DMS114 treated with DMSO at 0.1 percent for 48 hours (cell line): ENCODE results near the gene FSTL3.
"Not testable (repeated sequence)": the region's sequence is repeated elsewhere in the genome, so short reads cannot be mapped to it uniquely, and the experiment has no call there.

ENCODE experiments used
- DNase-seq: peaks from one replicate; lab custom pipeline; 2025; ENCODE audit not compliant: unreplicated experiment; lab: John Stamatoyannopoulos, UW

The FSTL3 gene

DNA sequence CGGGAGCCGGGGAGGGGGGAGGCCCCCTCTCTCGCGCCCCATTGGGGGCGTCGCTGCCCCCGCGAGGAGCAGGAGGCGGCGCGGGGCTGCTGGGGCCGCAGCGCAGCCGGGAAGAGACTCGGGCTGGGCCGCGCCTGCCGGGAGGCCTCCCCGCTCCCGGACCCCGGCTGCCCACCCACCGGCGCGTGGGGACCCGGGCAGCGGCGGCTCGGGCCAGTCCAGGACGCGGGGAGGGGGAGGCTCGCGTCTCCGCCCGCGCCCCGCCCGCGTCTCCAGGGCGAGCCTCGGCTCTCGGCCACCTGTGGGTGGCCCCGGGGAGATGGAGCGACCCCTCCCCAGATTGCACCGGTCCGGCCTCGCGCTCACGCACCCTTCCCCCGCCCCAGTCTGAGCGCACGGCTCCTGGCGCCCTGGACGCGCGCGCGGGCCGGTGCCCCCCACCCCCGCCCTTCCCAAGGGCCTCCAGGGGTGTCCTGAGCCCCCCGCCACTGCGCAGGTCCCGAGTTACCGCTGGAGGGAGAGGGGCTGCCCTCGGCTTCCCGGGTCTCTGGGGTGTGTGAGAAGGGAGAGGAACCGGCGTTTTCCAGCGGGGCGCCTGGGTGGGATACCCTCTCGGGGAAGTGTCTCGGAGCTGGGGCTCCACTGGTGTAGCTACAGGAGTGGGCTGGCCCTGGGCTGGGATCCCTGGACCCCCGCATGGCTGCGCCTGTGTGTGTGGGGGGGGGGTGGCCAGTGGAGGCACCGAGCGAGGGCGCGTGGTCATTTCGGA, 33.2 kb downstream of the FSTL3 start:
- DNase-seq: no peak

DNA sequence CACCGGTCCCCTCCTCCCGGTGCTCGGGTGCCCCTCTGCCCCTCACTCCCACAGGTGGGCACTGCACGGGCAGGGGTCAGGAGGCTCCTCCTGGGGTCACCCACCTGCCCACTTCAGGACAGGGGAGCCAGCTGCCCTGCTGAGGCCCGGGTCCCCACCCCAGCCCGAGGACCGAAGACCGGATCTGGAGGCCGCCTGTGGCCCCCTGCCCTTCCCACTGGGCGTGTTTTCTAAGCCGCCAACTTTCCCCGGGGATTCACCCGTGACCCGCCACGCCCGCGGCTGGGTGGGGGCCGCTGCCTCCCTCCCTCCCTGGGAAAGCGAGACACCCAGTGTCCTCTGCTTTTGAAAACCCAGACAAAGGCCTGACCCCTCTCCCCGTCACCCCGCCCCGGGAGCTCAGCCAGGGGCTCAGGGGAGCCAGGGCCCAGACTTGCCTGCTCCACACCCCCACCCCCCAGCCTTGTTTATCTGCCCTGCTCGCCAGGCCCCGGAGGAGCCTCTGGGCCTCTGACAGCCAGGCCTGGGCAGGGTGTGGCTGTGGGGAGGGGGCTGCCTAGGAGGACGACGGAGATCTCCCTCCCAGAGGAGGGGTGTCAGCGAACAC, 33.9 kb downstream of the FSTL3 start:
- no peak for DNase-seq

- no peak for DNase-seq
These were observed 34.6 kb downstream of the FSTL3 start for GRCh38 chr19:710767-711166.

DNA sequence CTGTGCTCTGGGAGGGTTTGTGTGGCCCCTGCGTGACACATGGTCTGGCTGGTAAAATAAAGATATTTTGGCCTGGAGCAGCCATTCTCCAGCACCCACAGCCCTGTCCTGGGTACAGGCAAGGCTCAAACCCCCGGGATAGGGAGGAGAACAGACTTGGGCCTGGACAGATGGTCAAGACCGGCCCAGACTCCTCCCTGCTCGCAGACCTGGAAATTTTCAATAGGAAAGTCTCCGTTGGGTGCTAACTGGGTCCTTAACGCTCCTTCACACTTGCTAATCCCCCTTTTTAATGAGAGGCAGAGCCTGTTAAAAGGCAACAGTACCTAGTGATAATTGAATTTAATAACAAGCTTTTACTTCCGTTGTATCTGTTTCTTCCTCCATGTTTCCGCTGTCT, 35.1 kb downstream of the FSTL3 start:
- DNase-seq: no peak

- DNase-seq: no peak
These were observed 39.2 kb downstream of the FSTL3 start for GRCh38 chr19:715347-715746.

DNA sequence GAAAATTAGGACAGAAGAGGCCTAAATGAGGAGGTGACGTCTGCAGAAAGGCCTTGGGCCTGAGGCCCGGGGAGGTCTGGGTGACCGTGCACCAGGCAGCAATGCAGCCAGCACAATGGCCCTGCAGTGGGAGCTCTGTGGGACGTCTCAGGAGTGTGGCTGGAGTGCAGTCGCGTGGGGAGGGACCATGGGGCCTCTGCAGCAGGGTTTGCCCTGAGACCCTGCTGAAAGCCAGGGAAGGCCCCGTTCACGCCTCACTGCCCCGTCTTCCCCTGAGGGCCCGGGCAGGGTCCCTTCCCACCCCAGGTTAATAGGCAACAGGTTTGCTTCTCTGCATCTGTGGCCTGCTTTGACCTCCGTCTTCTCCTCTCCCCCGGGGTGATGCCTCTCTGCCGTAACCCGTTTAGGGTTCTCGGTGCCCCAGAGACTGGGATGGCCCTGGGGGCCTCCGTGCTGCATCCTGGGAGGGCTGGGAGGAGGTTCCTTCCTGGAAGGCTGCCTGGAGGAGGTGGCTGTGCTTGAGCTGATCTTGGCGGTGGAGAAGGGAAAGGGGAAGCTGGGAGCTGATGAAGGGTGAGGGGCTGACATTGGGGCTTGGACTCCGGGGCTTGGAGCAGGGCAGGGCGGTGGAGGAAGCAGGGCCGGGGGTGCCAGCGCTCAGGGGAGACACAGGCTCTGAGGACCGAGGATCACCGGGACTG, 42.2 kb downstream of the FSTL3 start:
- no peak for DNase-seq

DNA sequence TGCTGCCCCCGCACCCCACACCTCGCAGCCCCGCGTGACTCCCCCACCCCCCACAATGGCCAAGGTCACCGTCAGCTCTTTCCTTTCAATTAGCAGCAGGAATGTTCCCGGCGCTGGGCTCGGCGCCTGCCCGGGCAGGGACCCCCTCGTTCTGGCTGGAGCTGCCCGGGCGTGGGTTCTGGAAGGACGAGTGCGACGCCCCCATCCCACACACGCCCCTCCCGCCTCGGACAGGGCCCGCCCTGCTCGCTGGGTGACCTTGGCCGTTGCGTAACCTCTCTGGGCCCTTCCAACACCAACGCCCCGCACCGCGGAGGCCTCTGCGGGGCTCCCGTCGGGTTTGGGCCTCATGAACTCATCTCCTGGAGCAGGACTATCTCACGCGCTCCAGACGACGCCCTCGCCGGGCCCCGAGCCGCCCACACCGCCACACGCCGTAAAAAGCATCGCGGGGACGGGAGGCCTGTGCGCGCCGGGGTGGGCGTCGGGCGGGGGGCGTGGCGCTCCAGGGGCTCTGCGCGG, 42.9 kb downstream of the FSTL3 start:
- no peak for DNase-seq

DNA sequence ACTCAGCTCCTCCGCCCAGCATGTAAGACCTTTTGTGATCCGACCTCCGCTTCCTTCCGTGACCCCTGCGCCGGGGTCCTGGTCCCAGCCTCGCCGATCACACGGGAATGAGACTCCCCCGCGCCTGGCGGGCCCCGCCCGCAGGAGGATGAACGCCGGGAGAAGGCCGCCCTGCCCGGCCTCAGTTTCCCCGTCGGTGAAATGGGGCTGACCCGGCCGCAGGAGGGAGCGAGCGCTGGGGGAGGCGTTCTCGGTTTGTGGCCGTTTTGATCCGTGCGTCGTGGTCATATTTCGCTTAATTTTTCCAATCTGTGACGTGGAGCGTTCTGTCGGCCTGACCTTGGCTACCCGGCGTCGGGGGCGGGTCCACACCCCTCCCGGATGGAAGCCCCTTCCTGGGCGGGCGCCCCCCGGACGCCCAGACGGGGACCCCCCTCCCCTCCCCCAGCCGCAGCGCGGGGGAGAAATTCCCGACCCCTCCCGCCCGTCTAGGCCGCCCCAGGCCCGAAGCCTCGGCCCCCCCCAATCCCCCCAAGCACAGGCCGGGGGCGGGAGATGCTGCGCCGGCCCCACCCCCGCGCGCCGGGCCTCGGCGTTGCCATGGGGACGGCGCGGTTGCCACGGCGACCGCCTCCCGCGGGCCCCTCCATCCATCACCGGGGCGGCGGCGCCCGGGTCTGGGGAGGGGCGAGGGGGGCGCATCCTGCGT, 43.6 kb downstream of the FSTL3 start:
- no peak for DNase-seq

DNA sequence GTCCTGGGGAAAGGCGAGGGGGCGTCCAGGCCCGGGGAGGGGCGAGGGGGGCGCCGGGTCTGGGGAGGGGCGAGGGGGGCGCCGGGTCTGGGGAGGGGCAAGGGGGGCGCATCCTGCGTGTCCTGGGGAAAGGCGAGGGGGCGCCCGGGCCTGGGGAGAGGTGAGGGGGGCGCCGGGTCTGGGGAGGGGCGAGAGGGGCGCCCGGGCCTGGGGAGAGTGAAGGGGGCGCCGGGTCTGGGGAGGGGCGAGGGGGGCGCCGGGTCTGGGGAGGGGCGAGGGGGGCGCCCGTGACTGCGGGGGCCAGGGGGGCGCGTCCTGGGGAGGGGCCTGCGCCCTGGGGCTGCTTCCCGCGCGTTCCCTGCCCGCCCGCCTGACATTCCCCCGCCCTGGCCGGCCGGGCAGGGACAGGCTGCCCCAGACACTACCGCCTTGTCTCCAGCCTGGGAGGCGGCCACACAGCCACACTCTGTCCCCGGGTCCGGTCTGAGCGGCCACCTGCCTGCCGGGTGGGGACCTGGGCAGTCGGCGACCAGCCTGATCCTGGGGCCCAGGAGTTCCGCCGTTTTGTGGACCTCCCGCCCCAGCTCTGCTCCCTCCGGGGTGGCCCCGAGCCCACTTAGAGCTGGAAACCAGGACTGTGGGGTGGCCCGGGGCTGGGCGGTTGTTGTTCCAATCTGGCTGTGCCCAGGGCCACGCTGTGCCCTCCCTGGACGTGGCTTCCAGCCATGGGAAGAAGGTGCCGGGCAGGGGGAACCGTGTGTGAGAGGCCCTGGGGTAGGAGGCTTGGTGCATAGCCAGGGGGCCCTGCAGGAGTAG, 44.4 kb downstream of the FSTL3 start:
- DNase-seq: no peak

GRCh38 chr19:722553-723101, 46.4 kb downstream of the FSTL3 start:
- no peak for DNase-seq

DNA sequence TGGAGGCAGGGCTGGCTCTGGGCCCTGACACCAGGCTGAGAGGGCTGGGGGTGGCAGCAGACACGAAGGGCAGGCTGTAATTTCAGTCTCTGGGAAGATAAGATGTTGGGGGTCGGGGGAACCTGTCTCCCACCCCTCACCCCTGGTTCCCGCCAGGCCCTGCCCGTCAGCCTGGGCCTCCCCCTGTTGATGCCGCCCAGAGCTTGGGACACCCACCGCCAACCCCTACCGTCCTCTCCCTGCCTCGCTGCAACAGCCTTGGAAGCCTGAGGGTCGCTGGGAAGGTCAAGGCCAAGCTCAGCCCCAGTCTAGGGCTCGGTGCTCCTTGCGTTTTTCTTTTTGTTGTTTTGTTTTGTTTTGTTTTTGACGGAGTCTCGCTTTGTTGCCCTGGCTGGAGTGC, 47.1 kb downstream of the FSTL3 start:
- DNase-seq: no peak

- DNase-seq: no peak
These were observed 47.5 kb downstream of the FSTL3 start for GRCh38 chr19:723714-724113.

DNA sequence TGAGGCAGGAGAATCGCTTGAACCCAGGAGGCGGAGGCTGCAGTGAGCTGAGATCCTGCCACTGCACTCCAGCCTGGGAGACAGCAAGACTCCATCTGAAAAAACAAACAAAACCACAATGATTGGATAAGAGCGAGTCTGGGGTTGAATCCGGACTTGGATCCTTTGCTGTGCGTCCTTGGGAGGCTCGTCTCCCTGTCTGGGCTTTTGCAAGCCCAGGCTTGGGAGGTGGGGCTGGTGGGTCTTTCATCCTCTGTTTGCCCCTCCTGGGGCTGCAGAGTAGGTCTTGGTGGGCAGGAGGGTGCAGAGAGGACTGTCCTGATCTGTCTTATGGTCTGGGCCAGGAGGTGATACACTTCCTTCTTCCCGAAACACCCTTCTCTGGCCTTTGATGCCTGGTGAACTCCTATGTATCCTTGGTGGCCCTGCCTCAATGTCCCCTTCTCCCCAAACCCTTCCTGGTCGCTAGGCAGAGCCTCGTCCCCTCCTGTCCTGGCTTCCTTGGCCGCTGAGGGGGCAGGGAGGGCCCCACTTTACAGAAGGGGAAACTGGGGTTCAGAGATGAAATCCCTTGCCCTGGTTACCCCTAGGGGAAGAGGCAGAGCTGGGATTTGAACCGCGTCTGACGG, 49.4 kb downstream of the FSTL3 start:
- DNase-seq: no peak

- no peak for DNase-seq
These were observed 51.1 kb downstream of the FSTL3 start for GRCh38 chr19:726993-727956.

- DNase-seq: no peak
These were observed 51.8 kb downstream of the FSTL3 start for GRCh38 chr19:728011-728410.

- DNase-seq: not testable (repeated sequence)
These were observed 53.4 kb downstream of the FSTL3 start for GRCh38 chr19:729564-729963.

DNA sequence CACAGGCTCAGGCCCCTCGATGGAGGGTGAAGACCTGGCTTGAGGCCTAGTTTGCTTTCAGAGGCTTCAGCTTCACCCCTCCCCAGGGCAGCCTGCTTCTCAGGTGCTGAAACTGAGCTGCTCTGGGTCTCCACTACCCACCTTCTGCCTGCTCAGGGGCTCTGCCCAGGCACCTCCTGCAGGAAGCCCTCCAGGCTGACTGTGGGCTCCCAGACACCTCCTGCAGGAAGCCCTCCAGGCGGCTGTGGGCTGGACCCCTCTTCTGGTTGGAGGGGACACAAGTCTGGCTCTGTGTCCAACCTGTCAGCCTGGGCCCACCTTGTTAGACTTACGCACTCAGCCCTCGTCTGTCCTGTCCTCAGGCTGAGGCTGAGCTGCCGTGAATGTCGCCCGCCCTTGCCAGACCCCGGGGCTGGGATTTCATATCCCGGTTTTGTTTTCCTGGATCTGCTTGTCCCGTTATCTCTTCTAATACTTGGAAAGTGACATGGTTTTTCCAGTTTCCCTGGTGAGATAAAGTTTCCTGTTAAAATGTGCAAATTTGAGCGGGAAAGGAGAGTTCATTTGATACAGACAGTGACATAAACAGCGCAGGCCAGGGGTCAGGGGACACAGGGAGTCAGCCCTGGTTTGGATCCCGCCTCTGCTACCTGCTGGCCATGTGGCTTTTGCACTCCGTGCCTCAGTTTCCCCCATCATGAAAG, 53.9 kb downstream of the FSTL3 start:
- DNase-seq: no peak

DNA sequence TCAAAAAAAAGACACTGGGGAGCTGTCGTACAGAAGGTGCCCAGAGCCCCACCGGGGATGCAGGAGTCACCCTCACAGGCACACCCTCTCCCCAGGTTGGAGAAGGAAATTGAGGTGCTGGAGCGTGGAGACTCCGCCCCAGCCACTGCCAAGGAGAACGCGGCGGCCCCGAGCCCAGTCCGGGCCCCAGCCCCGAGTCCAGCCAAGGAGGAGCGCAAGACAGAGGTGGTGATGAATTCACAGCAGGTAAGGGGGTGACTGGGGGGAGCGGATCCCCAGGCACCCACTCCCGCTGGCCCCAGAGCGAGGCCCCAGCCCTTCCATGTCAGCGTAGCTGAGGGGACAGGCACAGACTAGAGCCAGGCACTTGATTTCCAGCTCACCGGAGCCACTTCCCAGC, 54.8 kb downstream of the FSTL3 start:
- DNase-seq: no peak
